Activated CD4-positive, alpha-beta T cell treated with anti-CD3 and anti-CD28 coated beads, Interleukin-2, Interleukin-6, amounts not matched to agents 100 ng/mL and 50 ng/mL, durations not matched to agents 16 hours and 8 hours (primary cell): ENCODE results near the gene KIAA1671.
A peak's percentile ranks its signal among the peaks of the same experiment; 100 is the strongest.

Source experiments
- DNase-seq: peaks from one replicate; pipeline ENCODE4 v3.0.0-alpha.2; 2020

The KIAA1671 gene

GRCh38 chr22:25096638-25097405 lies 144.3 kb downstream of the KIAA1671 start:
- no peak for DNase-seq

- DNase-seq, result no peak
Observed at GRCh38 chr22:25098445-25099081, 146.0 kb downstream of the KIAA1671 start.

- DNase-seq, result no peak
Observed at GRCh38 chr22:25099202-25099601, 146.7 kb downstream of the KIAA1671 start.

- no peak for DNase-seq
Observed at GRCh38 chr22:25100402-25100801, 147.9 kb downstream of the KIAA1671 start.

- DNase-seq, result no peak
Observed at GRCh38 chr22:25100948-25101347, 148.4 kb downstream of the KIAA1671 start.

- no peak for DNase-seq
Observed at GRCh38 chr22:25101501-25101900, 149.0 kb downstream of the KIAA1671 start.

GRCh38 chr22:25101986-25102385 lies 149.5 kb downstream of the KIAA1671 start:
- DNase-seq, result no peak

GRCh38 chr22:25102722-25103121 lies 150.2 kb downstream of the KIAA1671 start:
- no peak for DNase-seq

- DNase-seq, result no peak
Observed at GRCh38 chr22:25104367-25104766, 151.9 kb downstream of the KIAA1671 start.

GRCh38 chr22:25105817-25106650 lies 153.5 kb downstream of the KIAA1671 start:
- DNase-seq, result no peak

GRCh38 chr22:25109878-25110595 lies 157.5 kb downstream of the KIAA1671 start:
- no peak for DNase-seq

- DNase-seq, result no peak
Observed at GRCh38 chr22:25110596-25110845, 158.0 kb downstream of the KIAA1671 start.

- peak; percentile 69 for DNase-seq
Observed at GRCh38 chr22:25110846-25111578, 158.5 kb downstream of the KIAA1671 start.

GRCh38 chr22:25111579-25112517 lies 159.3 kb downstream of the KIAA1671 start:
- DNase-seq, result no peak

- no peak for DNase-seq
Observed at GRCh38 chr22:25112538-25113253, 160.2 kb downstream of the KIAA1671 start.

- DNase-seq, result no peak
Observed at GRCh38 chr22:25113316-25113721, 160.8 kb downstream of the KIAA1671 start.

- DNase-seq, result no peak
Observed at GRCh38 chr22:25114369-25115362, 162.2 kb downstream of the KIAA1671 start.

GRCh38 chr22:25119609-25120008 lies 167.1 kb downstream of the KIAA1671 start:
- DNase-seq, result no peak

GRCh38 chr22:25120093-25120561 lies 167.6 kb downstream of the KIAA1671 start:
- DNase-seq, result no peak
